ENCODE results near the gene OR2F1.

DNA sequence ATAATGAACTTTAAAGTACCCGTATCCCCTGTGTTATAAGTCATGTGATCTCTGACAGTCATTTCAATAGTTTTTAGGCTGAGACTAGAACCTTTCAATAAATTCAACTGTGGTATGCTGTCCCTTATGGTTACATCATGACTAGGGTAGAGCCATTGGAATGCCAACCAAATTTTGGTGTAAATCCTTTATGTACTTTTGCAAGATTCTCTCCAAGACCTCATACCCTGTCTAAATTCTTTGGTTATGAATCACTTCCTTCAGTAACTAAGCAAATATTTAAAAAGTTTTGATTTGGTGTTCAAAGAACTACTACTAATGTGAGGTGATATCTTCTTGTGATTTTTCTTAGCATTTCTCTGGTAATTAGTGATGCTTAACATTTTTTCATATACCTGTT, 24.7 kb downstream of the OR2F1 start:
- TF ChIP-seq RXRA (IDR thresholded peaks at IDR 0.05) (no peak), TAF1 (conservative IDR thresholded peaks at IDR 0.05) (no peak), GABPA (IDR thresholded peaks at IDR 0.05 in 1 of 2, conservative IDR thresholded peaks at IDR 0.05 in 1 of 2) (no peak), RAD21 (IDR thresholded peaks at IDR 0.05) (no peak), SP1 (IDR thresholded peaks at IDR 0.05) (no peak), YY1 (IDR thresholded peaks at IDR 0.05) (no peak), NR2F2 (IDR thresholded peaks at IDR 0.05) (no peak), JUND (IDR thresholded peaks at IDR 0.05) (no peak)
- TF ChIP-seq, protein P1, sequence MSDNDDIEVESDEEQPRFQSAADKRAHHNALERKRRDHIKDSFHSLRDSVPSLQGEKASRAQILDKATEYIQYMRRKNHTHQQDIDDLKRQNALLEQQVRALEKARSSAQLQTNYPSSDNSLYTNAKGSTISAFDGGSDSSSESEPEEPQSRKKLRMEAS (IDR thresholded peaks at IDR 0.05), result no peak
- TF ChIP-seq, protein P2, sequence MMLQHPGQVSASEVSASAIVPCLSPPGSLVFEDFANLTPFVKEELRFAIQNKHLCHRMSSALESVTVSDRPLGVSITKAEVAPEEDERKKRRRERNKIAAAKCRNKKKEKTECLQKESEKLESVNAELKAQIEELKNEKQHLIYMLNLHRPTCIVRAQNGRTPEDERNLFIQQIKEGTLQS (IDR thresholded peaks at IDR 0.05), result no peak
- TF ChIP-seq, protein P3, sequence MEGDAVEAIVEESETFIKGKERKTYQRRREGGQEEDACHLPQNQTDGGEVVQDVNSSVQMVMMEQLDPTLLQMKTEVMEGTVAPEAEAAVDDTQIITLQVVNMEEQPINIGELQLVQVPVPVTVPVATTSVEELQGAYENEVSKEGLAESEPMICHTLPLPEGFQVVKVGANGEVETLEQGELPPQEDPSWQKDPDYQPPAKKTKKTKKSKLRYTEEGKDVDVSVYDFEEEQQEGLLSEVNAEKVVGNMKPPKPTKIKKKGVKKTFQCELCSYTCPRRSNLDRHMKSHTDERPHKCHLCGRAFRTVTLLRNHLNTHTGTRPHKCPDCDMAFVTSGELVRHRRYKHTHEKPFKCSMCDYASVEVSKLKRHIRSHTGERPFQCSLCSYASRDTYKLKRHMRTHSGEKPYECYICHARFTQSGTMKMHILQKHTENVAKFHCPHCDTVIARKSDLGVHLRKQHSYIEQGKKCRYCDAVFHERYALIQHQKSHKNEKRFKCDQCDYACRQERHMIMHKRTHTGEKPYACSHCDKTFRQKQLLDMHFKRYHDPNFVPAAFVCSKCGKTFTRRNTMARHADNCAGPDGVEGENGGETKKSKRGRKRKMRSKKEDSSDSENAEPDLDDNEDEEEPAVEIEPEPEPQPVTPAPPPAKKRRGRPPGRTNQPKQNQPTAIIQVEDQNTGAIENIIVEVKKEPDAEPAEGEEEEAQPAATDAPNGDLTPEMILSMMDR (IDR thresholded peaks at IDR 0.05; ENCODE audit: low read depth, low read length, missing input control), result no peak
- TF ChIP-seq, protein P4, sequence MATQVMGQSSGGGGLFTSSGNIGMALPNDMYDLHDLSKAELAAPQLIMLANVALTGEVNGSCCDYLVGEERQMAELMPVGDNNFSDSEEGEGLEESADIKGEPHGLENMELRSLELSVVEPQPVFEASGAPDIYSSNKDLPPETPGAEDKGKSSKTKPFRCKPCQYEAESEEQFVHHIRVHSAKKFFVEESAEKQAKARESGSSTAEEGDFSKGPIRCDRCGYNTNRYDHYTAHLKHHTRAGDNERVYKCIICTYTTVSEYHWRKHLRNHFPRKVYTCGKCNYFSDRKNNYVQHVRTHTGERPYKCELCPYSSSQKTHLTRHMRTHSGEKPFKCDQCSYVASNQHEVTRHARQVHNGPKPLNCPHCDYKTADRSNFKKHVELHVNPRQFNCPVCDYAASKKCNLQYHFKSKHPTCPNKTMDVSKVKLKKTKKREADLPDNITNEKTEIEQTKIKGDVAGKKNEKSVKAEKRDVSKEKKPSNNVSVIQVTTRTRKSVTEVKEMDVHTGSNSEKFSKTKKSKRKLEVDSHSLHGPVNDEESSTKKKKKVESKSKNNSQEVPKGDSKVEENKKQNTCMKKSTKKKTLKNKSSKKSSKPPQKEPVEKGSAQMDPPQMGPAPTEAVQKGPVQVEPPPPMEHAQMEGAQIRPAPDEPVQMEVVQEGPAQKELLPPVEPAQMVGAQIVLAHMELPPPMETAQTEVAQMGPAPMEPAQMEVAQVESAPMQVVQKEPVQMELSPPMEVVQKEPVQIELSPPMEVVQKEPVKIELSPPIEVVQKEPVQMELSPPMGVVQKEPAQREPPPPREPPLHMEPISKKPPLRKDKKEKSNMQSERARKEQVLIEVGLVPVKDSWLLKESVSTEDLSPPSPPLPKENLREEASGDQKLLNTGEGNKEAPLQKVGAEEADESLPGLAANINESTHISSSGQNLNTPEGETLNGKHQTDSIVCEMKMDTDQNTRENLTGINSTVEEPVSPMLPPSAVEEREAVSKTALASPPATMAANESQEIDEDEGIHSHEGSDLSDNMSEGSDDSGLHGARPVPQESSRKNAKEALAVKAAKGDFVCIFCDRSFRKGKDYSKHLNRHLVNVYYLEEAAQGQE (IDR thresholded peaks at IDR 0.05), result no peak
